Coronary artery (tissue), 2 donors: ENCODE measurements around the gene PROSER3.
A peak's percentile ranks its signal among the peaks of the same experiment; 100 is the strongest.

Experiments used
- DNase-seq: peaks from one replicate; pipeline ENCODE4 v3.0.0-alpha.2; 2017; ENCODE audit warnings: low spot score
- H3K27ac ChIP-seq, 2 donors: fragments of 200-600 bp; sonication (generic); one replicate each; pipeline ENCODE4 v1.5.1; 2016 to 2019
- H3K4me3 ChIP-seq: fragments of 200-600 bp; sonication (generic); 2 replicates; pipeline ENCODE4 v1.5.1; 2016; ENCODE audit warnings: mild to moderate bottlenecking, moderate library complexity
- CTCF ChIP-seq: fragments of 200-600 bp; sonication (generic); IDR thresholded peaks from one replicate; pipeline ENCODE4 v1.5.1; 2019; ENCODE audit warnings: antibody characterized with exemption

PROSER3 gene

GRCh38 chr19:35740108-35740422, 17.9 kb upstream of the PROSER3 start:
- H3K4me3 ChIP-seq, result peak overlapping the region; percentile 77
- no peak for TF ChIP-seq CTCF
- peak overlapping the region; percentile 69 to 87 for H3K27ac ChIP-seq
- no peak for DNase-seq

- Histone ChIP-seq H3K4me3 (peak overlapping the region; percentile 77), H3K27ac (peak overlapping the region; percentile 69 to 87)
- no peak for TF ChIP-seq CTCF
- DNase-seq, result peak; percentile 99
Measured at GRCh38 chr19:35740423-35741202, 17.4 kb upstream of the PROSER3 start.

- DNase-seq, result no peak
- Histone ChIP-seq H3K27ac (peak overlapping the region; percentile 57 to 87), H3K4me3 (peak overlapping the region; percentile 77)
- no peak for TF ChIP-seq CTCF
Measured at GRCh38 chr19:35741203-35741515, 16.8 kb upstream of the PROSER3 start.

- Histone ChIP-seq H3K4me3 (peak within 1 kb of the TSS; percentile 77), H3K27ac (peak within 1 kb of the TSS; percentile 57 to 87)
- no peak for TF ChIP-seq CTCF
- no peak for DNase-seq
Measured at GRCh38 chr19:35742121-35742724, 15.8 kb upstream of the PROSER3 start, which contains the start of gene IGFLR1. Gene IGFLR1 (minus strand): TSS chr19:35742452. CDS start chr19:35741180, 1,272 bp downstream.

- no peak for DNase-seq
- no peak for TF ChIP-seq CTCF
- H3K4me3 ChIP-seq, result peak overlapping the region; percentile 87
- peak overlapping the region; percentile 99 to 100 for H3K27ac ChIP-seq
Measured at GRCh38 chr19:35743640-35744429, 14.1 kb upstream of the PROSER3 start.

GRCh38 chr19:35744430-35745327, 13.3 kb upstream of the PROSER3 start:
- TF ChIP-seq CTCF, result no peak
- DNase-seq, result peak; percentile 98
- peak overlapping the region; percentile 87 for H3K4me3 ChIP-seq
- peak overlapping the region; percentile 99 to 100 for H3K27ac ChIP-seq
